BLaER1 (cell line): ENCODE measurements around the gene ARHGAP24.
"Not testable (repeated sequence)": the region's sequence is repeated elsewhere in the genome, so short reads cannot be mapped to it uniquely, and the experiment has no call there.

ENCODE experiments used
- H3K27ac ChIP-seq: shearing (Covaris generic); formaldehyde crosslinking; 2 replicates; pipeline ENCODE4 v1.8.1; 2022
- H3K27me3 ChIP-seq: shearing (Covaris generic); formaldehyde crosslinking; 2 replicates; pipeline ENCODE4 v1.8.1; 2022
- H3K36me3 ChIP-seq: shearing (Covaris generic); formaldehyde crosslinking; 2 replicates; pipeline ENCODE4 v1.8.1; 2022
- H3K4me1 ChIP-seq: shearing (Covaris generic); formaldehyde crosslinking; 2 replicates; pipeline ENCODE4 v1.8.1; 2022
- H3K4me2 ChIP-seq: shearing (Covaris generic); formaldehyde crosslinking; 2 replicates; pipeline ENCODE4 v1.8.1; 2022
- H3K4me3 ChIP-seq: shearing (Covaris generic); formaldehyde crosslinking; 2 replicates; pipeline ENCODE4 v1.8.1; 2022
- H3K9ac ChIP-seq: shearing (Covaris generic); formaldehyde crosslinking; 2 replicates; pipeline ENCODE4 v1.8.1; 2022
- H3K9me3 ChIP-seq: shearing (Covaris generic); formaldehyde crosslinking; 2 replicates; pipeline ENCODE4 v1.8.1; 2022
- H4K20me1 ChIP-seq: shearing (Covaris generic); formaldehyde crosslinking; 2 replicates; pipeline ENCODE4 v1.8.1; 2022
- Cebpa-rat ChIP-seq: shearing (Covaris generic); IDR thresholded peaks from 2 replicates; pipeline ENCODE4 v1.8.1; 2022

Gene ARHGAP24

GRCh38 chr4:85514117-85514516 lies 39.2 kb downstream of the ARHGAP24 start:
- no peak overlapping the region for H3K4me2 ChIP-seq
- no peaks in the 10 kb centered on the region for H3K4me1 ChIP-seq
- no peak overlapping the region for H3K9ac ChIP-seq

GRCh38 chr4:85514783-85515182 lies 39.8 kb downstream of the ARHGAP24 start:
- H3K4me1 ChIP-seq: no peaks in the 10 kb centered on the region
- no peaks in the 10 kb centered on the region for H3K9me3 ChIP-seq
- TF ChIP-seq Cebpa-rat: no peak
- no peak overlapping the region for H3K4me2 ChIP-seq
- H3K27me3 ChIP-seq: no peaks in the 10 kb centered on the region
- H3K36me3 ChIP-seq: no peaks in the 10 kb centered on the region
- H4K20me1 ChIP-seq: no peaks in the 10 kb centered on the region
- H3K9ac ChIP-seq: no peak overlapping the region
- H3K4me3 ChIP-seq: no peak overlapping the region
- H3K27ac ChIP-seq: no peak overlapping the region

More at GRCh38 chr4:85514117-85514516, 39.2 kb downstream of the ARHGAP24 start:
- no peaks in the 10 kb centered on the region for H4K20me1 ChIP-seq
- H3K36me3 ChIP-seq: no peaks in the 10 kb centered on the region
- no peak overlapping the region for H3K4me3 ChIP-seq
- H3K27me3 ChIP-seq: no peaks in the 10 kb centered on the region
- no peaks in the 10 kb centered on the region for H3K9me3 ChIP-seq
- TF ChIP-seq Cebpa-rat: no peak
- no peak overlapping the region for H3K27ac ChIP-seq

GRCh38 chr4:85515701-85516100 lies 40.8 kb downstream of the ARHGAP24 start:
- Histone ChIP-seq H3K9ac (no peak overlapping the region), H4K20me1 (no peaks in the 10 kb centered on the region), H3K27ac (no peak overlapping the region), H3K27me3 (no peaks in the 10 kb centered on the region), H3K9me3 (no peaks in the 10 kb centered on the region), H3K4me3 (no peak overlapping the region), H3K4me1 (no peaks in the 10 kb centered on the region), H3K4me2 (no peak overlapping the region), H3K36me3 (no peaks in the 10 kb centered on the region)
- no peak for TF ChIP-seq Cebpa-rat

- H4K20me1 ChIP-seq, H3K27me3 ChIP-seq, H3K4me1 ChIP-seq, H3K9ac ChIP-seq, H3K36me3 ChIP-seq, H3K4me3 ChIP-seq, H3K27ac ChIP-seq, H3K4me2 ChIP-seq, H3K9me3 ChIP-seq: not testable (repeated sequence)
Observed at GRCh38 chr4:85518526-85518925, 43.6 kb downstream of the ARHGAP24 start.

- no peak for TF ChIP-seq Cebpa-rat
- no peak overlapping the region for H3K27ac ChIP-seq
- H3K36me3 ChIP-seq: no peaks in the 10 kb centered on the region
- no peak overlapping the region for H3K4me2 ChIP-seq
- H3K4me3 ChIP-seq: no peak overlapping the region
- no peaks in the 10 kb centered on the region for H4K20me1 ChIP-seq
- no peaks in the 10 kb centered on the region for H3K9me3 ChIP-seq
- no peaks in the 10 kb centered on the region for H3K4me1 ChIP-seq
- H3K27me3 ChIP-seq: no peaks in the 10 kb centered on the region
- no peak overlapping the region for H3K9ac ChIP-seq
Observed at GRCh38 chr4:85520765-85521749, 46.1 kb downstream of the ARHGAP24 start.

GRCh38 chr4:85522277-85522676 lies 47.3 kb downstream of the ARHGAP24 start:
- Histone ChIP-seq H3K9ac (no peak overlapping the region), H3K4me1 (no peaks in the 10 kb centered on the region), H3K9me3 (no peaks in the 10 kb centered on the region), H3K4me3 (no peak overlapping the region), H3K4me2 (no peak overlapping the region), H3K27ac (no peak overlapping the region), H4K20me1 (no peaks in the 10 kb centered on the region), H3K36me3 (no peaks in the 10 kb centered on the region), H3K27me3 (no peaks in the 10 kb centered on the region)
- no peak for TF ChIP-seq Cebpa-rat

GRCh38 chr4:85522836-85523235 lies 47.9 kb downstream of the ARHGAP24 start:
- H3K27me3 ChIP-seq: no peaks in the 10 kb centered on the region
- no peak overlapping the region for H3K4me2 ChIP-seq
- no peak overlapping the region for H3K4me3 ChIP-seq
- TF ChIP-seq Cebpa-rat: no peak
- no peak overlapping the region for H3K9ac ChIP-seq
- no peaks in the 10 kb centered on the region for H3K36me3 ChIP-seq
- no peaks in the 10 kb centered on the region for H3K4me1 ChIP-seq
- H4K20me1 ChIP-seq: no peaks in the 10 kb centered on the region
- H3K9me3 ChIP-seq: no peaks in the 10 kb centered on the region
- no peak overlapping the region for H3K27ac ChIP-seq

GRCh38 chr4:85527815-85528214 lies 52.9 kb downstream of the ARHGAP24 start:
- Histone ChIP-seq H4K20me1 (no peaks in the 10 kb centered on the region), H3K9ac (no peak overlapping the region), H3K36me3 (no peaks in the 10 kb centered on the region), H3K4me3 (no peak overlapping the region), H3K9me3 (no peaks in the 10 kb centered on the region), H3K4me1 (no peaks in the 10 kb centered on the region), H3K27ac (no peak overlapping the region), H3K27me3 (no peaks in the 10 kb centered on the region), H3K4me2 (no peak overlapping the region)
- no peak for TF ChIP-seq Cebpa-rat

- no peak for TF ChIP-seq Cebpa-rat
- Histone ChIP-seq H3K4me1 (no peaks in the 10 kb centered on the region), H3K4me2 (no peak overlapping the region), H4K20me1 (no peaks in the 10 kb centered on the region), H3K27ac (no peak overlapping the region), H3K27me3 (no peaks in the 10 kb centered on the region), H3K4me3 (no peak overlapping the region), H3K9me3 (no peaks in the 10 kb centered on the region), H3K36me3 (no peaks in the 10 kb centered on the region), H3K9ac (no peak overlapping the region)
Observed at GRCh38 chr4:85531560-85532341, 56.8 kb downstream of the ARHGAP24 start.

GRCh38 chr4:85534120-85534519 lies 59.2 kb downstream of the ARHGAP24 start:
- H3K27ac ChIP-seq: no peak overlapping the region
- H3K36me3 ChIP-seq: no peaks in the 10 kb centered on the region
- H3K27me3 ChIP-seq: no peaks in the 10 kb centered on the region
- H3K4me2 ChIP-seq: no peak overlapping the region
- H3K4me3 ChIP-seq: no peak overlapping the region
- no peaks in the 10 kb centered on the region for H4K20me1 ChIP-seq
- no peaks in the 10 kb centered on the region for H3K9me3 ChIP-seq
- no peak overlapping the region for H3K9ac ChIP-seq
- no peaks in the 10 kb centered on the region for H3K4me1 ChIP-seq
- TF ChIP-seq Cebpa-rat: no peak
